NCI-H2107 treated with DMSO at 0.1 percent for 48 hours (cell line): ENCODE data around the gene SPINK14.

Experiments
- DNase-seq: peaks from one replicate; lab custom pipeline; 2025; ENCODE audit not compliant: unreplicated experiment; lab: John Stamatoyannopoulos, UW

SPINK14 gene, protein sequence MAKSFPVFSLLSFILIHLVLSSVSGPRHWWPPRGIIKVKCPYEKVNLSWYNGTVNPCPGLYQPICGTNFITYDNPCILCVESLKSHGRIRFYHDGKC

DNA sequence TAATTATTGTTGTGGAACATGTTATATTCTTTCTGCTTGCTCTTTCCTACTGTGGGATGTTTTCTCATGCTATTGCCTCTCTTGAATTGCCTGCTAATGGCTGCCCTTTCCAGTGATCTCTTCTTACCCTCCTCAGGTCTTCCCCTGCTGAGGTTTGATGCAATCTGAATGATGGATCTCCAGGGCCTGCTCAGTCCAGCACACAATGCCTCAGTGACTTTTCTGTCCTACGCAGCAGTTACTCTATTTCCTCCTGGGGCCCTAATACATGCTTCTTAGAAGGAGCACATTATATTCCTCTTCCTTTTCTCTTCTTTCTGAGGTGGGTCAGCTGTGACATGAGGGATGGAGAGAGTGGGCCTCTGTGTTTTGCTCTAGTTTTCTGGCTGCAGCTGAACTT lies at the start of gene SPINK14:
Gene SPINK14 (plus strand): TSS at position 301 of the 400 bp plus-strand sequence. CDS start 1,187 bp downstream, outside the sequence.
- DNase-seq, result no peak

DNA sequence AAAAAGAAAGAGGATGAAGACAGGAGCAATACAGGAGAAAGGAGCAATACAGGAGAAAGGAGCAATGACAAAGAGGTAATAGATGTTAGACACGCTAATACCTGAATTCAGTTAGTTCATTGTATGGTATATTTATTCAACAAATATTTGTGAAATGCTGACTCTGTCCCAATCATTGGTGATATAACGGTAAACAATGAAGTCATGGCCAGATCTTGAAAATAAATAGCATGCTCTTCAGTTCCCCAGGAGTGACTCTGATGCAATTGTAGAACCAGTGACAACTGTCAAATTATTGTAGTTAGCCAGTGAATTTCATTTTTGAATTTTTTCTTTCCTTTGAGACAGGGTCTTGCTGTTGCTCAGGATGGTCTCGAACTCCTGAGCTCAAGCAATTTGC lies 48.0 kb upstream of the SPINK14 start:
- DNase-seq, result no peak

DNA sequence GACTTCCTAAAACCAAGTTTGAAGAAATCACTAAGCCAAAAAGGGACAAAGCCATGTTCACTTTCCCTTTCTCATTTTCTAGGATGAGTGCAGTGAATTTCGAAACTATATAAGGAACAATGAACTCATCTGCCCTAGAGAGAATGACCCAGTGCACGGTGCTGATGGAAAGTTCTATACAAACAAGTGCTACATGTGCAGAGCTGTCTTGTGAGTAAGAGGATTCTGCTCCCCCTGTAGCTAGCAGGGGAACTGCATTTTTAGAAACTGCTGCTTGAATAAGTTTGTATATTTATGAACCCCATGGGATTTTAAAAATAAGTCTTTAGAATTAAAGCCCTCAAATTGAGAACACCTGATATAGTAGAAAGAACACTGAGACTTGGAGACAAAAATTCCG lies 42.7 kb upstream of the SPINK14 start:
- no peak for DNase-seq

- no peak for DNase-seq
Observed at GRCh38 chr5:148135091-148136048, 33.0 kb upstream of the SPINK14 start.

DNA sequence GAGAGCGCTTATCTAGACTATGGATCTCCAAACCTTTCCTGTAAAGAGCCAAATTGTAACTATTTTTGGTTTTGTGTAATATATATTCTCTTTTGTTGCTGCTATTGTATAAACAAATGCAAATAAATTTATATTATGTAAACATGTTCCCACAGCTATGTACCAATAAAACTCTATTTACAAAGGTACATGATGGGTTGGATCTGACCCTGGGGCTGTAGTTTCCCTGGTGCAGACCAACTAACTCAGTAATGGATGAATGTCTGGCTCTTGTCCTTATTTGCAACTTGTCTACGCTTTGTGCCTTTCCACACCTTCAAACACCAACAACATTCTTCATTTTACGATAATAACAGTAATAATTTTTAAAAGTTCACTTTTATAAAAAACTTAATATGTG lies 27.5 kb upstream of the SPINK14 start:
- DNase-seq, result no peak

GRCh38 chr5:148141645-148142044 lies 26.7 kb upstream of the SPINK14 start:
- DNase-seq, result no peak

DNA sequence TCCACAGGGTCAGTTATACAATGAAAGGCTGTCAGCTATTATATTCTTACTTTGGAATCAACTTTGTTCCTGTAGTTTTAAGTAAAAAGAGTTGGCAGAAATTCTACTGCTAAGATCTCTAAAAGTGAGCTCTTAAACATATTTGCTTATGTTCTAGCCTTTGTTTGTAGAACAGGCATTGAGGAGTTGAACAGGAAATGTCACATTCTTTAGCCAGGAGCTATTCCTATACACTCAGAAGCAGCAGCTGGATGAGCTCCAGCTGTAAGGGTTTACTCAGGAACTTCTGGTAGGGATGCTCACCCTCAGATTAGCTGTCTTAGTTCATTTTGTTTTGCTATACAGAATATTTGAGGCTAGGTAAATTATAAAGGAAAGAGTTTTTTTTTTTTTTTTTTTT lies 22.4 kb upstream of the SPINK14 start:
- no peak for DNase-seq

- DNase-seq, result no peak
Observed at GRCh38 chr5:148146487-148146886, 21.9 kb upstream of the SPINK14 start.

GRCh38 chr5:148147415-148147814 lies 20.9 kb upstream of the SPINK14 start:
- no peak for DNase-seq

DNA sequence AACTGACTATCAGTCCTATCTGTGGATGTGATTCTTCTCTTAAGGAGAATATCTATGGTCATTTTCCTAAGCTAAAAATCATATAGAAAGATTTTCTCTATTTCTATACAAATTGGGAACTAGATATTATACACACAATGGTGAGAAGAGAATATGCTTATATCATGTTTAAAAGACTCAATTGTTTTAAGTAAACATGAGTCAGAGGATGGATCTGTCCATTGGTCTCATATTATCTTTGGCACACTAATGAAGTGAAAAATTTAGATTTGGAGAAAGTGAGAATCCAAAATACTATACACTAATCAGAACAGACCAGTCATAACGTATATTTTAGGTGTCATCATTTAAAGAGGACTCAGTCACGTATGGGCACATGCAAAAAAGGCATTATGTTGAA lies 16.5 kb upstream of the SPINK14 start:
- DNase-seq, result no peak

GRCh38 chr5:148152781-148153180 lies 15.6 kb upstream of the SPINK14 start:
- DNase-seq, result no peak

DNA sequence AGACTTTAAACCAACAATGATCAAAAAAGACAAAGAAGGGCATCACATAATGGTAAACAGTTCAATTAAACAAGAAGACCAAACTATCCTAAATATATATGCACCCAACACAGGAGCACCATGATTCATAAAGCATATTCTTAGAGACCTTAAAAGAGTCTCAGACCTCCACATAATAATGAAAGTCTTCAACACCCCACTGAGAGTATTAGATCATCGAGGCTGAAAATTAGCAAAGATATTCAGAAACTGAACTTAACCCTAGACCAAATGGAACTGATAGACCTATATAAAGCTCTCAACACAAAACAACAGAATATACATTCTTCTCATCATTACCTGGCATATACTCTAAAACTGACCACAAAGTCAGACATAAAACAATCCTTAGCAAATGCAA lies 11.7 kb upstream of the SPINK14 start:
- no peak for DNase-seq

GRCh38 chr5:148162038-148162437 lies 6.3 kb upstream of the SPINK14 start:
- DNase-seq, result no peak

DNA sequence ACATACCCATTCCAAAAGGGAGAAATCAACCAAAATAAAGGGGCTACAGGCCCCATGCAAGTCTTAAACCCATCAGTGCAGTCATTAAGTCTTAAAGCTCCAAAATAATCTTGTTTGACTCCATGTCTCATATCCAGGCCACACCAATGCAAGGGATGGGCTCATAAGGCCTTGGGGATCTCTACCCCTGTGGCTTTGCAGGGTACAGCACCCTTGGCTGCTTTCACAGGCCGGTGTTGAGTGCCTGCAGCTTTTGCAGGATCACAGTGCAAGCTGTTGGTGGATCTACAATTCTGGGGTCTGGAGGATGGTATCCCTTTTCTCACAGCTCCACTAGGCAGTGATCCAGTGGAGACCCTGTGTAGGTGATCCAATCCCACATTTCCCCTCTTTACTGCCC lies 5.0 kb upstream of the SPINK14 start:
- DNase-seq, result no peak

GRCh38 chr5:148166550-148167283 lies 1.6 kb upstream of the SPINK14 start:
- DNase-seq, result no peak

DNA sequence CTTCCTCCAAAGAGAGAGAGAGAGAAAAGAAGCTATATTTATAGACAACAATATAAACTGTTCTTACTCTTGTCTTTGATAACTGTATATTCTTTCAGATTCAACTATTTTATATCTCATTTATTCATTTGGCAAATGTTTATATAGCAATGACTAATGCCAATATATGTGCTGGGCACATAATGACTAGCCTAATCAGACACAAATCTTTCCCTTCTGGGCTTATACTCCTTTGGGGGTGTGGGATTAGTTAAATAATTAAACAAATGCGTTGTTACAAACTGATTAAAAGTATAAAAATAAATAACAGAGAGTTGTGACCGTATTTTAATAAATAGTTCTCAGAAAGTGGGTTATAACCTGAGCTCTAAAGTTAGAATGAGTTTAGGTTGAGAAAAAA lies 4.0 kb downstream of the SPINK14 start:
- no peak for DNase-seq

DNA sequence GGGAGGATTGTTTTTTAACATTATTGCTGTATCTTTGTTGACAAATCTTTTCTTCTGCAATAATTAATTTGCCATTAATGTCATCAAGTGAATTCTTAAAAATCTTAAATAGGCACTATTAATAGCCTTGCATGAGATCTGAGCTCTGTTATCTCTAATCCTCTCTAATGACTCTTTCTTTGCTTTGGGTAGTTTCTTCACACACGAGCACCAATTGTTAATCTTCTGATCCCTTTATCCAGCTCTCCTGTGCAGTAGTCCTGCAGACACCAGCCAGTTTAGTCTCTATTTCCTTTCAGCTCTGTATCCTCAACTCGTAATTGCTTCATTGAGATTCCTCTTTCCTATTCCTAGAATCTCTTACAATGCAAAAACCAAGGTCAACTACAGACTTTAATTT lies 8.1 kb downstream of the SPINK14 start:
- no peak for DNase-seq

DNA sequence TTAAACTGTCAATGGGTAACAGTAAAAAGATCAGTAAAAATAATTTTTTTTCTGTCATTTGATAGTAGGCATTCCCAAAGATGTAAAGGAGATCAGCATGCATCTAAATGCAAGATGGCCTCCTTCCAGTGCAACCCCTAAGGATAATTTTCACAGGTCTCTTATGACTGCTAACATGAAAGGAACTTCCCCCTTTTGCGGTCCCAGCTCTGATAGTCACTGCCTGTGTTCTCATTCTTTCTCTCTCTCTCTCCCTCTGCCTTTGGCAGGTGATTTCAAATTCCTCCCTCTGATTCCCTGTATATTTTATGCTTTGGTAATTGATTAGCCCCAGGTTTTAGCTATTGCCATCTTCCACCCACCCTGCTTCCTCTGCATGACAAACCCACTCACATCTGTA lies 8.9 kb downstream of the SPINK14 start:
- DNase-seq, result no peak

- no peak for DNase-seq
Observed at GRCh38 chr5:148179234-148179824, 11.0 kb downstream of the SPINK14 start.

- DNase-seq, result no peak
Observed at GRCh38 chr5:148186248-148187003, 18.1 kb downstream of the SPINK14 start.

GRCh38 chr5:148191010-148191409 lies 22.7 kb downstream of the SPINK14 start:
- DNase-seq, result no peak
